ENCODE results near the gene PRRC2A.

PRRC2A gene

GRCh38 chr6:31624070-31624469 lies 3.6 kb downstream of the PRRC2A start:
- DNase-seq (ENCODE audit: low spot score) = no peak

GRCh38 chr6:31626952-31627351 lies 6.4 kb downstream of the PRRC2A start:
- DNase-seq (ENCODE audit: low spot score) = no peak

GRCh38 chr6:31627690-31628287 lies 7.3 kb downstream of the PRRC2A start:
- DNase-seq (ENCODE audit: low spot score) = no peak

- no peak for DNase-seq (ENCODE audit: low spot score)
Observed at GRCh38 chr6:31629014-31629413, 8.5 kb downstream of the PRRC2A start.

GRCh38 chr6:31630177-31630934 lies 9.8 kb downstream of the PRRC2A start:
- no peak for DNase-seq (ENCODE audit: low spot score)

- no peak for DNase-seq (ENCODE audit: low spot score)
Observed at GRCh38 chr6:31631209-31631608, 10.7 kb downstream of the PRRC2A start.

- no peak for DNase-seq (ENCODE audit: low spot score)
Observed at GRCh38 chr6:31631681-31632278, 11.3 kb downstream of the PRRC2A start.

- no peak for DNase-seq (ENCODE audit: low spot score)
Observed at GRCh38 chr6:31632279-31632946, 11.9 kb downstream of the PRRC2A start.

GRCh38 chr6:31633447-31633846 lies 12.9 kb downstream of the PRRC2A start:
- no peak for DNase-seq (ENCODE audit: low spot score)

- DNase-seq (ENCODE audit: low spot score) = no peak
Observed at GRCh38 chr6:31634131-31634530, 13.6 kb downstream of the PRRC2A start.

GRCh38 chr6:31634969-31635575 lies 14.6 kb downstream of the PRRC2A start:
- no peak for DNase-seq (ENCODE audit: low spot score)

- no peak for DNase-seq (ENCODE audit: low spot score)
Observed at GRCh38 chr6:31636698-31637596, 16.4 kb downstream of the PRRC2A start.

GRCh38 chr6:31639043-31639442 lies 18.5 kb downstream of the PRRC2A start:
- no peak for DNase-seq (ENCODE audit: low spot score)

GRCh38 chr6:31639449-31639861 lies 18.9 kb downstream of the PRRC2A start:
- DNase-seq (ENCODE audit: low spot score) = no peak

- no peak for DNase-seq (ENCODE audit: low spot score)
Observed at GRCh38 chr6:31640612-31641011, 20.1 kb downstream of the PRRC2A start.

- DNase-seq (ENCODE audit: low spot score) = no peak
Observed at GRCh38 chr6:31641370-31641769, 20.9 kb downstream of the PRRC2A start.

- no peak for DNase-seq (ENCODE audit: low spot score)
Observed at GRCh38 chr6:31642798-31643570, 22.5 kb downstream of the PRRC2A start.

- no peak for DNase-seq (ENCODE audit: low spot score)
Observed at GRCh38 chr6:31643818-31644454, 23.4 kb downstream of the PRRC2A start.

- no peak for DNase-seq (ENCODE audit: low spot score)
Observed at GRCh38 chr6:31645325-31645724, 24.8 kb downstream of the PRRC2A start.

- no peak for DNase-seq (ENCODE audit: low spot score)
Observed at GRCh38 chr6:31651602-31652191, 31.2 kb downstream of the PRRC2A start.

All from CD4-positive, alpha-beta T cell treated with Interleukin-6 at 100 ng/mL for 8 hours (primary cell).